Measurements from ENCODE around the gene ATG9B. TPM values are rescaled to one million over a fixed set of nuclear protein-coding genes. Genes with fewer than 3 reads are reported as not detected.

ATG9B gene
- total RNA-seq, 1 donor from 2014 or later = 10.3 TPM

GRCh38 chr7:150971242-150972022 lies 52.9 kb downstream of the ATG9B start:
- intact Hi-C loops (cut with micrococcal nuclease) = loop anchor here (10.0 kb wide), 1 partner anchor 113 kb away; the partner anchor contains the start of genes AGAP3, FASTK and TMUB1

GRCh38 chr7:150970424-150970823 lies 53.9 kb downstream of the ATG9B start:
- intact Hi-C loops (cut with micrococcal nuclease) = loop anchor here (10.0 kb wide), 1 partner anchor 114 kb away; the partner anchor contains the start of genes AGAP3, FASTK and TMUB1

- intact Hi-C loops (cut with micrococcal nuclease) = no loop called here
These were observed 54.8 kb downstream of the ATG9B start for GRCh38 chr7:150969475-150969874.

- intact Hi-C loops (cut with micrococcal nuclease) = no loop called here
These were observed 55.4 kb downstream of the ATG9B start for GRCh38 chr7:150968734-150969372.

GRCh38 chr7:150968056-150968733 lies 56.1 kb downstream of the ATG9B start:
- intact Hi-C loops (cut with micrococcal nuclease) = no loop called here

- intact Hi-C loops (cut with micrococcal nuclease) = no loop called here
These were observed 56.9 kb downstream of the ATG9B start for GRCh38 chr7:150967349-150967748.

GRCh38 chr7:150966002-150966401 lies 58.3 kb downstream of the ATG9B start:
- intact Hi-C loops (cut with micrococcal nuclease) = no loop called here

- intact Hi-C loops (cut with micrococcal nuclease) = no loop called here
These were observed 58.9 kb downstream of the ATG9B start for GRCh38 chr7:150965273-150965830.

Other genes with a start within 250 kb of the ATG9B start
- not detected in 2 replicates for gene TMEM176B, start 224.1 kb downstream of the ATG9B start, total RNA-seq
- gene TMEM176A, start 223.7 kb downstream of the ATG9B start, total RNA-seq = not detected in 2 replicates
- not detected in 2 replicates for gene AOC1, start 172.0 kb downstream of the ATG9B start, total RNA-seq
- gene KCNH2, start 46.2 kb downstream of the ATG9B start, total RNA-seq = 0.23 and 0.36 TPM in 2 replicates
- gene NOS3, start 33.5 kb downstream of the ATG9B start, total RNA-seq = 17.0 and 17.4 TPM in 2 replicates
- gene ABCB8, start 4.0 kb upstream of the ATG9B start, total RNA-seq = 60.9 and 61.6 TPM in 2 replicates
- 6.0 and 6.6 TPM in 2 replicates for gene ASIC3, start 24.0 kb upstream of the ATG9B start, total RNA-seq
- 22.3 and 23.7 TPM in 2 replicates for gene CDK5, start 33.4 kb upstream of the ATG9B start, total RNA-seq
- 111 and 119 TPM in 2 replicates for gene SLC4A2, start 35.1 kb upstream of the ATG9B start, total RNA-seq
- gene FASTK, start 56.3 kb upstream of the ATG9B start, total RNA-seq = 80.0 and 89.3 TPM in 2 replicates
- gene TMUB1, start 59.0 kb upstream of the ATG9B start, total RNA-seq = 51.0 and 55.4 TPM in 2 replicates
- gene AGAP3, start 62.0 kb upstream of the ATG9B start, total RNA-seq = 26.9 and 29.3 TPM in 2 replicates
- not detected in 2 replicates for gene GBX1, start 143.2 kb upstream of the ATG9B start, total RNA-seq
- not detected in 2 replicates for gene ASB10, start 162.8 kb upstream of the ATG9B start, total RNA-seq
- 0.48 and 1.1 TPM in 2 replicates for gene H2BK1, start 186.0 kb upstream of the ATG9B start, total RNA-seq
- 45.5 and 47.2 TPM in 2 replicates for gene ABCF2, start 202.7 kb upstream of the ATG9B start, total RNA-seq
- 40.0 and 41.0 TPM in 2 replicates for gene CHPF2, start 208.0 kb upstream of the ATG9B start, total RNA-seq
- gene SMARCD3, start 224.2 kb upstream of the ATG9B start, total RNA-seq = 2.5 and 2.6 TPM in 2 replicates